GM12872 (cell line): ENCODE data around the gene DNAI4.

Experiments used
- CTCF ChIP-seq: IDR thresholded peaks from 3 replicates; pipeline ENCODE4 v1.5.1; 2011; ENCODE audit warnings: low read depth, mild to moderate bottlenecking, low read length, moderate library complexity; ENCODE audit not compliant: insufficient read depth

DNAI4 gene

DNA sequence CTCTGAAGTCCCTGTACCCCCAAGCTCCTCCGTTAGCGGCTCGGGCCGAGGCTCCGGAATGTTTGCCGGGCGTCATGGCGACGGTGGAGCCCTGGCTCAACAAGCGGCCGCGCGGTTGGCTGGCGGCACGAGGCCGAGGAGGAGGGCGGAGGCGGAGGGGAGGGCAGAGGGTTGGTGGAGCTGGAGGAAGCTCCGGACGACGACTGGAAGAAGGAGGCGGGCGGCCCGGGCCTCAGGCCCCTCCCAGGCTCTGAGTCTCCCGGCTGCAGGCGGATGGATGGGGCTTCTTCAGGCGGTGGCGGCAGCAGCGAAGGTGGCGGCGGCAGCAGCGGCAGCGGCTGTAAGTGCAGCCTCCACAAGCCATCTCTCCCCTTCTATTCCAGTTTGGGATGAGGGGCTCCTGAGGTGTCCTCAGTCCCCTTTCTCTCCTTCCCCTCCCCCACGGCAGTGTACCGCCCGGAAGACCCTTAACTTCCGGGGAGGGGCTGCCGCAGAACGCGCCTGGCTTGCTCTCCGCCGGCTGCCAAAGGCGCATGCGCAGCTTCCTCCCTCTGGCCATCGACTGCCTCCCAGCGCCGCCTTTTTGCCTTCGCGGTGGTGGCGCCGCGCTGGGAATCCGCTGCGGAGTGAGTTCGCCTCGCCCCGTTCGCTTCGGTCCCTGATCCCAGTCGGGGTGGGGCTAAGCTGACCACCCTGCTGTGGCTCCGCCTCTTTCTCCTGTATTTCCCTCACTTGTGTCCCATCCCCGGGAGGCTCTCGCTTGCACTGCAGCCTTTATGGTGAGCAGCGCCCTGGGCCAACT, at the start of gene DNAI4, which contains the start of gene MIER1:
Gene DNAI4, minus strand, starts transcription at position 101 of the 802 bp plus-strand sequence. Its CDS starts 25 bp downstream, at position 76.
Gene MIER1, plus strand, starts transcription at position 235 of the 802 bp plus-strand sequence. Its CDS starts 39 bp downstream, at position 274.
- no peak for TF ChIP-seq CTCF

GRCh38 chr1:66968574-66968973, 43.9 kb upstream of the DNAI4 start:
- no peak for TF ChIP-seq CTCF

DNA sequence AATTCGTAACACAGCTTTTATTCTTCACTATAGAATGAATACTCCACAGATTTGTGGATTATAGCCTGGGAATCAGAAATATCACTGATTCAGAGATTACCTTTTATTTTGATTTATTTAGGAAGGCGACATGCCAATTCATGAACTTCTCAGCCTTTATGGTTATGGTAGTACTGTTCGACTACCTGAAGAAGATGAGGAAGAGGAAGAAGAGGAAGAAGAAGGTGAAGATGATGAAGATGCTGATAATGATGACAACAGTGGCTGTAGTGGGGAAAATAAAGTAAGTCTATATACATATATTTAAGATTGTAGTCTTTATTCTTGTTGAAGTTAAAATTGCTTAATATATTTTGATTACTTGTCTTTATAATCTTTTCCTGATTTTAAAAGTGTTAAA, 33.3 kb upstream of the DNAI4 start:
- no peak for TF ChIP-seq CTCF

DNA sequence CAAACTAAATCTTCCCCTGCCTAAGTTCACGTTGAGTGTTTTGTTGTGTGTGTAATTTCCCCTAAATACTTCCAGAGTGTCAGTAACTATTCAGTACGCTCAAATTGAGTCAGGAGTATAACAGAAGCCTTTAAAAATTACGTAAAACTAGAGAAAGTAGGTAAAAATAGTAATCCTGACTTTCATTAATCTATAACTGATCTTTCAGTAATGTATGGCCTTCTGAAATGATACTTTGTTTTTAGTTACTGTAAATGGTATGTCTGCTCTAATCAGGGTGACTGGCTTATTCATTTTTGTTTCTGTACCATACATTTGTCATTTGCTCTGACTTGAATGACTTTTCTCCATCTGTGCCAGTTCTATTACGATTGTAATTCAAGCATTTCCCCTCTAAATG, 29.6 kb upstream of the DNAI4 start:
- TF ChIP-seq CTCF, result no peak

- TF ChIP-seq CTCF, result no peak
These were observed 26.9 kb upstream of the DNAI4 start for GRCh38 chr1:66951513-66951912.

DNA sequence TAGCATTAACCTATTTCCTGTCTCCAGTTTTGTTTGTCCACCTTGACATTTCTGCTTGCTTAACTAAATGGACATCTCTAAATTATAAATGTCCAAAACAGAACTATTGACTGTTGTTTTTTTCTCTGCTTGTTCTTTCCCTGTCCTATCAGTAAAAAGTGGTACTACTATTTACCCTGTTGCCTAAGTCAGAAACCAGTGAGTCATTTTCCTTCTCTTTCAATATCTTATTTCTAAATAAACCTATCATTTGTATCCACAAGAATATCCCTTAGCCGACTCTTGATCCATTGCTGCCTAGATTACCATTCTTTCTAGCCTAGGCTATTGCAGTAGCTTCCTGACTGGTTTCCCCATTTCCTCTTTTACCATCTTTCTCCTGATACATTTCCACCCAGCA, 22.6 kb upstream of the DNAI4 start:
- no peak for TF ChIP-seq CTCF

- TF ChIP-seq CTCF, result no peak
These were observed 20.7 kb upstream of the DNAI4 start for GRCh38 chr1:66945316-66945715.
